Fibroblast of upper back skin (primary cell): Measurements from ENCODE around the gene MCC.
A peak's percentile ranks its signal among the peaks of the same experiment; 100 is the strongest.

Experiments
- DNase-seq: peaks from one replicate; pipeline ENCODE4 v3.0.0-alpha.2; 2013

Gene MCC

DNA sequence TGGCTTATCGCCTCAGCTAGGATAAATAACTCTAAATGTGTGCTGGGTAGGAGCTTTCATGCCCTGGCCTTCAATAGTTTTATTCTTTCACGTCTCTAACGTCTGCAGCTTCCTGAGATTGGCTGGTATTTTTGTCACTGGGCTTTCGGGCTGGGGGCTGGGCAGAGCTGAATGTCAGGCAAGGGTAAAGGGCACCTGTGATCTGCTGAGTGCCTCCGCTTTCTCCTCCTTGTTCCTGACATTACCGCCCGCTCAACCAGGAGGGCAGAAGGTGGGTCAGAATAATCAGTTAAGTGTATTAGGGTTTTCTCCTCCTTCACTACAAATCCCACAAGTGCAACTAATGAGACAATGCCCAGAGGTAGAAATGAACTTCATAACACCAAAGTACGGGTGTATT lies 270.1 kb downstream of the MCC start:
- no peak for DNase-seq

DNA sequence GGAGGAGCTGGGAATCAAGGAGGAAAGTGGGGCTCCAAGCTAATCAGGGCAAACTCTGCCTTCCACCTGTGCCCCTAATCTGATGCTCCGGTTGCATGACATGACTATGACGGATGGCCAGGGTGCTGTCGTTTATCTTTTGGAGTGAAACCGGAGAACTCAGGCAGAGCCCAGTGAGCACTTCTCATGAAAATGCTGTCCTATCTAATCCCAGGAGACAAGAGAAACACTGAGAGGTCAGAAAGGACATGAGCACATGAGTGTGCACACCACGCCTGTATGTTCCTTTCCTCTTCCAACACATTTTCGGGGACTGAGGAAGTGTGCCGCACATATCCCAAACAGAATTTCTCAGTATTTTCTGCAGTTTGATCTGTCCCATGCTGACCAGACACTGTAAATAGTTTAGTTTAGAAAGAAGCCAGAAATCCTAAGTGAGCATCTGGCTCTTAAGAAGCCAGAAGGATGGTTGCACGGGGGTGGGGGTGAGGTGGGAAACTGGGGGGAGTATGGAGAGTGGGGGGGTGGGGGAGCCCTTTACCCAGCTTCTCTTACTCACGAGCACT lies 270.6 kb downstream of the MCC start:
- DNase-seq = no peak

DNA sequence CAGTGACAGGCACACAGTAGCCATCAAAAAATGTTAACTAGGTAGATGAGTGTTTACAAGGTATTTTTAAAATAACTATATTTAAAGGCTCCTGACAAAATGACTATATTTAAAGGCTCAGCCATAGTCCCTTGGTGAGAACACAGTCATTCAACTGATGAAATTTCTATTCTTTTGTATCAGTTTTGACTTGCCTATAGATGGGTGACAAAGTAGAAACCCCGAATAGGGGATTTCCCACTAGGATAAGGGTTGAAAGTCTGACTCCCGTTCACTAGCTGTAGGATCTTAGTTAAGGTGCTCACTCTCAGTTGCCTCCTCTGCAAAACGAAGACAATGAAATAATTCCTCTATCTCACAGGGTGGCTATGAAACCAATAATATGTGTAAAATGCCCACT lies 271.7 kb downstream of the MCC start:
- DNase-seq = no peak

DNA sequence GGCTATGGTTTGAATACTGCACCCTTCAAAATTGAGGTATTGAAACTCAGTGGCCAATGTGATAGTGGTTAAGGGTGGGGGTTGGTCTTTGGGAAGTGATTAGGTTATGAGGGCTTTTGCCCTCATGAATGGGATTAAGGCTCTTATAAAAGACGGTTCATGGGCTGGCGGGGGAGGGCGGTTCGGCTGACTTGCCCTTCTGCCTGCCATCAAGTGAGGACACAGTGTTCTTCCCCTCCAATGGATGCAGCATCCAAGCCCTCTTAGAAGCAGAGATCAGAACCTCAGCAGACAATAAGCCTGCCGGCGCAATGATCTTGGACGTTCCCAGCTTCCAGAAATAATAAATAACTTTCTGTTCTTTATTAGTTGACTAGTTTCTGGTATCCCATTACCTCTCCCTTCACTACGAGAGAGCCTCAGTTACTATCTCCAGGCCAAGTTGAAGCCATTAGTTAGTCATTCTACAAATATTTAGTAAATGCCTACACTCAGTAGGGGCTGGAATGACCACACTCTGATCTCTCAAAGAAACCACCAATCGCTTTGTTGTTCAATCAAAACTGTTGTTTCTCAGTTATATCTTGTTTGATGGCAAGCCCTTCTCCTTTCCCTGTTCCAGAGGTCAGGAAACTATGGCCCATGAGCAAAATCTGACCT lies 272.7 kb downstream of the MCC start:
- peak; percentile 64 for DNase-seq

DNA sequence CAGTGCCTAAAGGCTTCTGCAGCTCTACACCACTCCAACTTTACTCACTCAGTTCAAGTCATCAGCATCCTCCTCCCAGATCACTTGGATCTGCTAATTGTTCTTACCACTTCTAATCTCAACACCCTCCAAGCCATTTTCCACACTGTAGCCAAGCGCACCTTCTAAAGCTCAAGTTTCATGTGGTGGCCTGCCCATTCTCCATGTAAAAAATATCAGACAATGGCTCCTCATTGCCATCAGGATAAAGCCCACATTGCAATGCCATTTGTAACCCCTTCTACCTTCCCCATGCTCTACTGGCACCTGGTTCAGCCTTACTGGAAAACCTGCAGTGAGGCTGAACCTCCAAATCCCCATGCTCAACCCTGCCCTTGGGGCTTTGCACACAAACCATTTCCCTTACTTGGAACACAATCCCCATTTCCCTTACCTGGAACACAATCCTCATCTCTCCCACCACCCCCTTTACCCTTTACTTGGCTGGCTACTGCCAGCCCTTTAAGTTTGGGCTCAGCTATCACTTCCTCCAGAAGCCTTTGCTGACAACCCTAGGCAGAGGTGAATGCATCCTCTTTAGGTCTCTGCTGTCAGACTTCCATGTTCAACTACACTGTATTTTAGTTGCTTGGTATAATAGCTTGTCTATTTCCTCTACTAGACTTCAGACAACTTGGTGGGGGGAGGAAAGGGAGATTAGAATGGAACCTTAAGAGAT lies 273.5 kb downstream of the MCC start:
- no peak for DNase-seq

DNA sequence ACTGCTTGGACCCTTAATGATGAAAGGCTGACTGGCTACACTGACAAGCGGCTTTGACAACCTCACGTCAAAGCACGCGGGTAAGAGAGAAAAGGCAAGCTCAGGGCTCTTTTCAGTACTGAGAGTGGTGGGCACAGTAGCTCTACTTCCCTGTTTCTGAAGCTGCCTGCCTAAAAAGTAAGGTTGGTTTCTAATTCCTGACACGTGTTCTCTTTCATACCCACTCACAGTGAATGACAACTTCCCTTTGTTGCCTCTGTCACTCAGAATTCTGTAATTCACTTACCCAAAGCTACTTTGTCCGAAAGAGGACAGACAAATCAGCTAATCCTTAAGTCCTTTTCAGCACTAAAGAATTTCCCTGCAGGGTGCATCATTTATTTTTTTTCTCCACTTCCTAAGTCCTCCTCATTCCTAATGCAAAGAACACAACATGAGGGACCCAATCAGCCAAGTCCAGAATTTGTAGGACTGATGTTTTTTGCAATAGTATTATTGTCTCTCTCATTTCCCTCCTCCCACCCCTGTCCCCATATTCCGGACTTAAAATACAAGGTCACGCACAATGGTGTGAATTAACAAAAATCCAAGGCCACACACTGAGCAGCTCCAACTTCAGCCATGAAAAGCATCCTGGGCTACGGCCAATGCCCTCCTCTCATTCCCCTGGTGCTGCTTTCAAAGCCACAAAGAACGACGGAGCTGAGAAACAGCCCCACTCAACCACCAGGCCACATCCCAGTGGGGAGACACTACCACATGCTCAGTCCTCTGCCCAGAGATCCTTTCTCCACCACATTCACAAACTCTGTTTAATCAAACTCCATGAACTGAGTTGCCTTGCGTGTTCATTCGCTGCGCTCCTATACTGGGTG lies 274.5 kb downstream of the MCC start:
- no peak for DNase-seq

DNA sequence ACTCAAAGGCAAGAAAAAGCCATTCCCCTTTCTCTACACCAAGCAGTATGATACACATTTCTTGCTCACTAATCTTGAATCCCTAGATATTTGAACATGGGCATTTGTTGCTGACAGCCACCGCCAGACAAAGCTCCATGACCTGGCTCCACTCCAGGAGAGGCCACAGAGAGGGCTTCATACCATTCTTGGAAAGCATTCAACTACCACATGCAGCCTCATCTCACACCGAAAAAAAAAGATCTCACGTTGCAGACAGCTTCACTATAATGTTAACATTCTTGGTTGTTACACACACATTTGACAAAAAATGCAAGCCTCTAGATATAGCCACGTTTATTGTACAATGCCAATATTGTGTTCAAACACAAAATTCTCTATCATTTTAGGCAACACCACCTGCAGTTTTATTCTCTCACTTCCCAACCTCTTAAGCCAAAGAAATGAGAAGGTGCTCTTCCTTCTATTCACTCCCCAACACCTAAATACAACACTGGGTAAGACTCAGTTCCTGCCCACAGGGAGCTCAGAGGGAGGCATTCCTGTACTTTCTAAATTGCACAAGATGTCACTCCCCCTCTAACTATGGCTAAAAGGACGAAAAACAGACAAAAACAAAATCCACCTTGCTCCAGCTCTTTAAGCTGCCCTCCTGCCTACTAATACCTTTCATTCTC lies 275.9 kb downstream of the MCC start:
- peak; percentile 88 for DNase-seq

DNA sequence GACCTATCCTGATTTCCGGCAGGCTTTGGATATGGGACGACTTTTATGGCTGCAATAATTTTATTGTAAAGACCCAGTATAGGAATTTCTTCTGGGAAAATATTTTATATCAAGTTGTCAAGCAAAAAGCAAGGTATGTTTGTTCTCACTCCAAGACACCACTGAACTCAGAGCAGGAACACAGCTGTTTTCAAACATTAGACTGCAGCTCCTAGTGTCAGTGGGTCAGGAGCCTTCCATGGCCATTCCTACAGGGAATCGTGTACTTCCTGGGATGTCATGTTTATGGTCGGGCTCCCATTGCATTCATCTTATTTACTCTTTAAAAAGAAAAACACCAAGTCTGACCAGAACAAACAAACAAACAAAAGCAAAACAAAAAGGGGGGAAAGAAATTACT lies 278.8 kb downstream of the MCC start:
- no peak for DNase-seq

DNA sequence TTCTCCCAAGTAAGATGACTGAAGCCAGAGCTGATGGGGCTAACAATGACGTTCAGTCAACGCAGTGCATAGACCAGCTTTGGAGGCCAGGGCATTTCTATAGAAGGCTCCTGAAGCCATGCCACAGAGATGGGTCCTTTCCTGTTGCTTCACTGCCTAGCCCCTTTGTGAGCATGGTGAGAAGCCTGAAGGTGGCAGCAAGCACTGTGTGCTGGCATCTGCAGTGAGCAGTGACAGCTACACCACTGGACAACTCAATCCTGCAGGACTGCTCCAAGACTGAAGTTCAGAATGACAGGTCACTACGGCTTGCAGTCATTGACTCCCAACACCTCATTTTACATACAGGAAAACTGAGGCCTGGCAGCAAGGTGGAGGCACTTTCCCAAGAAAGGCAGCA lies 282.4 kb downstream of the MCC start:
- no peak for DNase-seq

DNA sequence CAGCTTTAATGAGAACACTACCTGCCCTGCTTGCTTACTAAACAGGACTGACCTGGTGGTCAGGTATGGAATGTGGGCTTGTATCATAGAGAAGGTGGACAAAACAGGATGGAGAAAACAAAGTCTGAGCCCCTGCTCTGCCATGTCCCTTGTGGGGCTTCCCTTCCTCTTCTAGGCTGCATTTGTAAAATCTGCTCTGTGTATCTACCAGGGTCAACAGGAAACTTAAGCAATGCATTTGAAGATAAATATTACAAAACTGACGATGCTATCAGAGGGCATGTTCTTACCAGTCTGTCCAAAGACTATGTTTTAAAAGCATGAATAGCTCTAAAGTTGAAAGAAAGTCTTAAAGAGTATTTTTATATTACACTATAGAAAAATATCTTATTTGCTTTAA lies 282.9 kb downstream of the MCC start:
- DNase-seq = no peak

DNA sequence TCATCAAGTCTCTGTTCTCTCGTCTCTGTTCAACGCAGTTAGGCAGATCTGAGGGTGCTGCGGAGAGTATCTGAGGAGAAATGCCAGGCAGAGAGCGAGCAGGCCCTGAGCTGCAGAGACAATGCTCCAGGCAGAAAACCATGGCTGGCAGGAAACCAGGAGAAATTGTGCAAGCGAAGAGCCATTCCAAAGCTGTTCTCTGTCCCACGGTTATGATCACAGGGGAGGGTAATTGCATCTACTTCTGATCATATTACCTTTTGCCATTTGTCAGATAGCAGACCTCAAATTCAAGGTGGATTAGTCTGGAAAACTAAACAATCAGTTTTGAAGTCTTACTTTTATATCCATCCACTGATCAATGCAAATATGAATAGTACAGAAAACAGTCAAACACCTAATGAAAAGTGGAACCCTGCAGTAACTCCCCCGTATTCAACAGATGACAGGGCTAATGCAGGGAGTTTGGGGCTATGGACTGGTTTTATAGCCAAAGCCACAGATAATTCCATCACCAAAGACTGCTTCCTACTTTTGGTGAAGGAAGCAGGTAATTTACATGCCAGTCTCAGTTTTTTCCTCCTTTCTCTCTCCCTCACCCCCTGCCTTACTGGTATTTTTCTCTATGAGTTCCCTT lies 283.6 kb downstream of the MCC start:
- DNase-seq = peak; percentile 39

DNA sequence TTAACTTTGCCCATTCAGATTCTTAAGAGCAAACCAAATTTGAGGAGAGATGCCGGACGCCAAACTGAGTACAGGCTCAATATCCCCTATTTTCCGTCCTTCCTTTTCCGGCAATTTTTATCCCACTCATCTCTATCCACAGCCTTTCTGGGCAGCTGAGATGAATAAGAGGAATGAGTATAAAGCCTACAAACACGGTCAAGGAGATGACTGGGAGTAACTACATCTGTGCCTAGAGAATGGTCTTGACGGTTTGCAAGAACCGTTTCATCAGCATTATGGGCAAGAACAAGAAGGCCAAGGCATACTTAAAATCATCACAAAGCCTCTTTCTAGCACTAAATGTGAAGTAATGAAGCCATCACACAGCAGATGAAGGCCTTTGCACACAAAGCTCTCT lies 284.3 kb downstream of the MCC start:
- no peak for DNase-seq

DNA sequence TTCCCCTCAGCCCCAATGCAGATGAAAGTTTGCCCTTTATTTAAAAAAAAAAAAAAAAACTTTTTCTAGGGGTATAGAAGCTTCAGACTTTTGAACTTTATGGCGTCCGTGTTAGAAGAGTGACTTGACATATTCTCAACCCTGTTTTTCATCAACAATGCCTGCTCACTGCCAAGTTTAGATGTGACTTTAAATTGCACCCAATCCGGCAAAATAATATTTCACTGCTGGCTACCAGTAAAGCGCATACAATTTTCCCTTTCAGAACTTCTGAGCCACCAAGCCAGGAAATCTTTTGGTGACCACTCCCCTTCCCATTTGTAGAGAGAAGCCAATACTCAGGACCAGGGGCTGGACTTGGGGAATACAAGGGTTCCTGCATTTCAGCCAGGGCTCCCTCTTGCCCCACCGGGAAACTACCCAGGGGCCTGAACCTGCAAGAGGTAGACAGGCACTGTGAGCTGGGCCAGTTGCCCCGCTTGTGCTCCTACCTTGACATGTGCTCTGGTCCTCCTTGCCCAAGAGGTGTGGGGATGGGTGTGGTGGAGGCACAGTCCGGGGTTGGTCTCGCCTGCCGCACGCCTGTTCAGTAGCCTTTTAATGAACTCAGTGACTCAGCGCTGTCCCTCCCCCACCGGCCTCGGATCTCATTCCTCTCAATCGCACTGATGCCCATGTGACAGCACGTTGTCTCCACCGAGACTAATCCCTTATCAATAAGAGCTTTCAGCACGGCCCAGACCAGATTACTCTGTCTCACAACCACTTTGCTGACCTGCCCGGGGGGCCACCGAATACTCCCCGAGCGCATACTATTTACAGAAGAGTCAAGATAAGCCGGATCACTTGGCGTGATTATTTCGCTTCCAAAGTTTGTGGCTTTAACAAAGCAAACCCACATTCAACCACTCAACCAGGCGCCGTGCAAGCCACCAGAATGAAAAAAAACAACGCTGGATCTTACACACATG lies 285.2 kb downstream of the MCC start:
- no peak for DNase-seq

DNA sequence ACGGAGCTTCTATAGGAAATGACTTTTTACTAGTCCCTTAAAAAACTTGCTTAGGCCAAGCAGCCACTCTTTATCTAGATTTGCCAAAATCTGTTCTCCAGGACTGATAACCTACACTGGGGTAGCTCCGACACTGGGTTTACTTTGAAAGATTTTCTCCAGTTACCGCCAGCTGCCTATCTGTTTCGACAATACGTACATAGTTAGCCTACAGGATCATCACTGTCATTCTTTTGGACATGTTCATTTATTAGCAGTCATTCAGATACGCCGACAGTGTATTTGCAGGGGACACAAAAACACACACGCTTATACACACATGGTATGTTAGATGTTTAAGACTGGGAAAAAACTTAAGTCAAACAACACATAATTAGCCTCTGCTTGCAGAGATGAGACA lies 286.0 kb downstream of the MCC start:
- no peak for DNase-seq

DNA sequence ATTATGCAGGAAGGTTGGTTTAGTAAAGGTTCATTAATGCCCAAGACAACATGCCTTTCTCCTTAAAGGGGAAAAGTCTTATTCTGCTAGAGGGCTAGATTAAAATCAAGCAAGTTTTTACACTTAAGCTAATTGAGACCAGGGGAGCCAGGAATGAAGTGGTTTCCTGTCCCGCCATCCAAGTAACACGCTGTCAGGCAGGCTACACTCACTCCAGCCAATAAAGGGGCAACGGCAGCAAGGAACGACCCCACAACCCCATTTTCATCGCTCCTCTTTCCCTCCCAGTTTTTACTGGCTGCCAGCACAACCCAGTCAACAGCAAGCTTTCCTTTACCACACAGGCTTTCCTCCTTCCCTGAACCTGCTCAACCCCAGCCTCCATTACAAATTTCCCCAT lies 286.5 kb downstream of the MCC start:
- DNase-seq = peak; percentile 47

DNA sequence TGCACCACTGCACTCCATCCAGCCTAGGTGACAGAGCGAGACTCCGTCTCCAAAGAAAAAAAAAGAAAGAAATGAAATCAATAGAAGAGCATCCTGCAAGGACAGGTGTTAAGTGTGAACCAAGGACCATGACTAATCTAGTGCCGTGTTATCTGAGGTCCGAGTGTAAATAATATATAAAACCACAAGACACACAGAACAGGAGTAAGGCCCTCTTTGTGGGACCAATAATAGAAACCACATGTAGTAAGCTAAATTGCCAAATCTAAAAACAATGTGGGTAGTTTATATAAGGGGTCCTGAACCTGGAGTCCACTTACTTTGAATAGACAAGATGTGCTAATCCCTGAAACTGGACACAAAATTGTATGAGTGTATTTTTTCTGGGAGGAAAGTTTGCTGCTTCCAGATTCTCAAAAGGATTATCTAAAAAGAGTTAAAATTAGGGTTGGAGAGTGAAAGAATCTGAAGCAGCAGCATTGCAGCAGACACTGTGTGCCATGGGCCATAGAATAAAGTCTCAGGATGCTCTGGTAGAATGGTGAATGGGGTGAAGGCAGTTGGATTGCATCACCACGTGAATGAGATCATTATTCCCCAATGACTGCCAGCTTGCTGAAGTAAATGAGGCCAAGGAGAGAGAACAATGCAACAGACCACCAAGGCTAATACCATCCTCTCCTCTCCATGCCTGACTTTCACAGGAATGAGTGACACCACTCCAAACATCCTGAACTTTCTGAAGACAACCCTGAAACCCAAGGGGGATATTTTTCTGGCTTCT lies 288.9 kb downstream of the MCC start:
- peak; percentile 61 for DNase-seq

DNA sequence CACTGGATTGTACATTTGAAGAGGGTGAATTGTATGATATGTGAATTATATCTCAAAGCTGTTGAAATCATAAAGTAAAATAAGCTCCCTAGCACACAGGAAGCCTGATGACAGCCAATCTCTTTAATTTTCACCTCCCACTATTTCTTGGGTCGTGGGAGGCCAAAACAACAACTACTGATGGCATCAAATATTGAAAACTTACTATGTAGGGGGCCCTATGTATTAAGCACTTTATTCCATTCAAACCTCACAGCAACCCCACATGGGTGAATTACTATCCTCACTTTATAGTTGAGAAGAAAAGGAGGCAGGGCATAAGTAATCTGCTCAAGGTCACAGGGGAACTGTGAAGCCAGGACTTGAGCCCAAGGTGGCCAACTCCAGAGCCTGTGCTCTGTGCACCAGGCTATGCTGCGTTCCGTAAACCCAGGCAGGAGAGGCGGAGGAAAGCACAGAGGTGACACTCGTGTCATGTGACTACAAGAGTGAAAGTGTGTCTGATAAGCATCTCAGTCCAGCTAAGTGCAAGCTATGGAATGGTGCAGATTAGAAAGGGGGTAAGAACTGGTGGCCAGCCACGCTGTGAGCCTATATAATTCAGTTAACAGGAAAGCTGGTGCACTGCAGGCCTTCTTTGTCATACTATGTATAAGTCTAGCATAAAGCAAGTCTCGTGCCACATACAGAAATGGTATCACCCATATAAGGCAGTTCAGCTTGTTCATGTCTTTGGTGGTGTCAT lies 290.6 kb downstream of the MCC start:
- no peak for DNase-seq

DNA sequence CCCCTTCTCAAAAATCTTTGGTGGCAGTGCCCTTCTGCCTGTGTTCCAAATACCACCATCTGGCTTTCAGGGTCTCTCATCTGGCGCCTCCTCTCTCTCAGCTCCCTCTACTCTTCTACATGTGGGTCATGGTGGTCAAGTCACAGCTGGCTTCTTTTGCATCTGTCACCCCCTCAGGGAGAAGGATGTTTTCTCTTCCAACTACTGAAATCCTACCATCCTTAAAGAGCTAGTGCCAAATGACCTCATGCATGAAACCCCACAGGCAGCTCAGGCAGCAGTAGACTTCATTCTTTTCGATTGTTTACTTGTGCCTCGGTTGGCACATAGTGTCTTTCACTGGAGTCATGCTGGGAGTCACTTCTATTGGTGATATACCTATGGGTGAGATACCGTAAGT lies 292.5 kb downstream of the MCC start:
- no peak for DNase-seq

DNA sequence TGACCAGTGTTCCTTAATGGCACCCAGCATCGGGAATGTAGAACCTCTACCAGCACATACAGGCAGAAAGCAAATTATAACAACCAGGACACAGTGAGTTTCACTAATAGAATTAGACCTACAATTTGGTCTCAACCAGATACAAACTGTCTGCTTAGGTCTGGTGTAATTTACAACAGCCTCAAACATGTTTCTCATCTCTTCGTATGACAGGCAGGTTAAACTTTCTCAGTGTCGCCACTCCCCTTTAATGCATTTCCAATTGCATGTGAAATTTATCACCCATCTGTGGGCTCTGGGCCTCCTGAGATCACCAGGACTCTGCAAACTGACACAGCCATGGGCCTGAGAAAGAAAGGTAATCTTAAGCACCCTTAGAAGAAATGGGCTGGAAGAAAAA lies 293.0 kb downstream of the MCC start:
- no peak for DNase-seq

DNA sequence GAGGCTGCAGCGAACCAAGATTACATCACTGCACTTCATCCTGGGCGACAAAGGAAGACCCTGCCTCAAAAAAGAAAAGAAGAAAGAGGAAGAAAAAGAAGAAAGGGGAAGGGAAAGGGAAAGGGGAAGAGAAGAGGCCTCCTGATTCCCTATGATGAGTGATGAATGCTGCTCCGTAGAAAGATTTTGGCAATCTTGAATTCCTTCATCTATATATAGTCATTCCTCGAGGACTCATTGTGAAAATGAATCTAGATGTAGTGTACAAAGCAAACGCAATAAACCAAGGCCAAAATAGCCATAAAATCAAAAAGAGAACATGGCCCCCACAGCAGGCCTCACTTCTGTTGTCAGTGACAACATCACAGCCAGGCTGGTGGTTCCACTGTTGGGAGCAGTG lies 293.7 kb downstream of the MCC start:
- no peak for DNase-seq
